ENCODE results near the gene PDE11A. TPM values are rescaled to one million over a fixed set of nuclear protein-coding genes. Genes with fewer than 3 reads are reported as not detected.

Gene PDE11A
- polyA plus RNA-seq, 2 of the 4 experiments (the other 2 are of a cell fraction), result 3.6 to 5.6 TPM

DNA sequence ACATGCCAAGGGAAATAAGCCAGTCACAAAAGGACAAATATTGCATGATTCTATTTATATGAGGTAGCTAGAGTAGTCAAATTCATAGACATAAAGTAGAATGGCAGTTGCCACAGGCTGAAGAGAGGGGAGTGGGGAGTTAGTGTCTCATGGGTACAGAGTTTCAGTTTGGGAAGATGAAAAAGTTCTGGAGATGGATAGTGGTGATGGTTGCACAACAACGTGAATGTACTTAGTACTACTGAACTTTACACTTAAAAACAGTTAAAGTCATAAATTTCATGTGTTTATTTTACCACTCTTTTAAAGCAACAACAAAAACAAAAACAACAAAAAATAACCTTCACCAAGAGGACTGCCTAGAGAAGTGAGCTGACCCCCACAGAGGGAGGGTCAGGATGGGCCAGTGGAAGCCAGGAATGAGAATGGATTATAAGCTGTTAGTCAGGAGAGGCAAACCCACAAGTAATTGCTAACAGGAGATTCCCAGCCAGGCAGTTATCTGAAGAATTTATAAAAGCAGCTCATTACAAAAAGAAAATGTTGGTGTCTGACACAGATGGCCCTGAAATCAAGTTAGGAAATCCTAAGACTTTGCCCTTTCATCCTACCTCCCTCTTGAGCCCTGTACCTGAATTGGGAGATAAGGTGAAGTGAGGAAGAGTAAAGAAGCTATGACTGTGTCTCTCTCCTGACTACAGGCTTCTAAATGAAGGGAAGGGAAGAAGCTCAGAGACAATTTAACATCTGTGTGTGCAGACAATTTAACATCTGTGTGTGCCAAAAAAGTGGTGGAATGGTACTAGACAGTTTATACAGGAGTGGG lies 263.4 kb downstream of the PDE11A start:
- no peak overlapping the region for H3K27ac ChIP-seq
- DNase-seq (ENCODE audit: low read depth in 1 of 2, low spot score in 1 of 2) (no peak), ATAC-seq (no peak), FAIRE-seq (no peak)
- H3K9me3 ChIP-seq, result no peaks in the 10 kb centered on the region
- CTCF ChIA-PET, result interaction anchor here (1.4 kb wide), 1 partner anchor 11 kb away, joined by 5 read pairs; no protein-coding TSS in a partner anchor
- no peak for TF ChIP-seq RNF2 (IDR thresholded peaks at IDR 0.05; ENCODE audit: borderline replicate concordance, low read depth)
- TF ChIP-seq NFE2L2 (conservative IDR thresholded peaks at IDR 0.05; ENCODE audit: low read length), result no peak
- TF ChIP-seq, protein P1, sequence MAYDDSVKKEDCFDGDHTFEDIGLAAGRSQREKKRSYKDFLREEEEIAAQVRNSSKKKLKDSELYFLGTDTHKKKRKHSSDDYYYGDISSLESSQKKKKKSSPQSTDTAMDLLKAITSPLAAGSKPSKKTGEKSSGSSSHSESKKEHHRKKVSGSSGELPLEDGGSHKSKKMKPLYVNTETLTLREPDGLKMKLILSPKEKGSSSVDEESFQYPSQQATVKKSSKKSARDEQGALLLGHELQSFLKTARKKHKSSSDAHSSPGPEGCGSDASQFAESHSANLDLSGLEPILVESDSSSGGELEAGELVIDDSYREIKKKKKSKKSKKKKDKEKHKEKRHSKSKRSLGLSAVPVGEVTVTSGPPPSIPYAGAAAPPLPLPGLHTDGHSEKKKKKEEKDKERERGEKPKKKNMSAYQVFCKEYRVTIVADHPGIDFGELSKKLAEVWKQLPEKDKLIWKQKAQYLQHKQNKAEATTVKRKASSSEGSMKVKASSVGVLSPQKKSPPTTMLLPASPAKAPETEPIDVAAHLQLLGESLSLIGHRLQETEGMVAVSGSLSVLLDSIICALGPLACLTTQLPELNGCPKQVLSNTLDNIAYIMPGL (CRISPR knock-in tag; IDR thresholded peaks at IDR 0.05; ENCODE audit: borderline replicate concordance), result no peak
- POLR2A ChIA-PET, result no interaction called here
- no peak overlapping the region for H3K4me3 ChIP-seq
- H3K4me2 ChIP-seq, result no peak overlapping the region
- no peaks in the 10 kb centered on the region for H3K4me1 ChIP-seq
- 64% methylated on average over 1 of the region's 1 CpG for WGBS (ENCODE audit: missing lambda C conversion rate)

- ChIA-PET POLR2A (no interaction called here), CTCF (no interaction called here)
- no peaks in the 10 kb centered on the region for H3K4me1 ChIP-seq
- no peak overlapping the region for H3K27ac ChIP-seq
- FAIRE-seq (no peak), DNase-seq (ENCODE audit: low read depth in 1 of 2, low spot score in 1 of 2) (no peak), ATAC-seq (no peak)
- H3K4me2 ChIP-seq, result no peak overlapping the region
- no peak for TF ChIP-seq MAZ (IDR thresholded peaks at IDR 0.05; ENCODE audit: borderline replicate concordance, low read depth, low read length)
- TF ChIP-seq ATOH8 (CRISPR knock-in tag; IDR thresholded peaks at IDR 0.05; ENCODE audit: low read depth), result no peak
- no peak for TF ChIP-seq POLR2AphosphoS2 (conservative IDR thresholded peaks at IDR 0.05; ENCODE audit: low read length)
- TF ChIP-seq, protein P2, sequence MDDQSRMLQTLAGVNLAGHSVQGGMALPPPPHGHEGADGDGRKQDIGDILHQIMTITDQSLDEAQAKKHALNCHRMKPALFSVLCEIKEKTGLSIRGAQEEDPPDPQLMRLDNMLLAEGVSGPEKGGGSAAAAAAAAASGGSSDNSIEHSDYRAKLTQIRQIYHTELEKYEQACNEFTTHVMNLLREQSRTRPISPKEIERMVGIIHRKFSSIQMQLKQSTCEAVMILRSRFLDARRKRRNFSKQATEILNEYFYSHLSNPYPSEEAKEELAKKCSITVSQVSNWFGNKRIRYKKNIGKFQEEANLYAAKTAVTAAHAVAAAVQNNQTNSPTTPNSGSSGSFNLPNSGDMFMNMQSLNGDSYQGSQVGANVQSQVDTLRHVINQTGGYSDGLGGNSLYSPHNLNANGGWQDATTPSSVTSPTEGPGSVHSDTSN (IDR thresholded peaks at IDR 0.05), result no peak
- no peak for TF ChIP-seq MYC (IDR thresholded peaks at IDR 0.05; ENCODE audit: borderline replicate concordance, low read length)
- no peak for TF ChIP-seq NR3C1 (IDR thresholded peaks at IDR 0.05)
- no peak for TF ChIP-seq PHF8 (IDR thresholded peaks at IDR 0.05; ENCODE audit: borderline replicate concordance, low read depth)
- TF ChIP-seq MAX (IDR thresholded peaks at IDR 0.05), result no peak
- TF ChIP-seq HES2 (IDR thresholded peaks at IDR 0.05), result no peak
- TF ChIP-seq CBX2 (IDR thresholded peaks at IDR 0.05; ENCODE audit: borderline replicate concordance, low read depth), result no peak
- TF ChIP-seq BCL3 (IDR thresholded peaks at IDR 0.05), result no peak
- no peak for TF ChIP-seq EHF (CRISPR knock-in tag; IDR thresholded peaks at IDR 0.05)
- TF ChIP-seq CHD4 (IDR thresholded peaks at IDR 0.05; ENCODE audit: borderline replicate concordance), result no peak
- no peak for TF ChIP-seq HEYL (CRISPR knock-in tag; IDR thresholded peaks at IDR 0.05)
- no peak for TF ChIP-seq EHMT2 (IDR thresholded peaks at IDR 0.05; ENCODE audit: low read depth)
- TF ChIP-seq TP53 (CRISPR knock-in tag; IDR thresholded peaks at IDR 0.05), result no peak
- TF ChIP-seq HDAC2 (IDR thresholded peaks at IDR 0.05), result no peak
- no peaks in the 10 kb centered on the region for H3K9me3 ChIP-seq
- H3K4me3 ChIP-seq, result no peak overlapping the region
Observed at GRCh38 chr2:177806025-177806424, 266.6 kb downstream of the PDE11A start.

All from A549 (cell line).